GM21390 (cell line): ENCODE data around the gene UBE2R2.
"Not testable (repeated sequence)": the region's sequence is repeated elsewhere in the genome, so short reads cannot be mapped to it uniquely, and the experiment has no call there.

Experiments used
- ATAC-seq: cut with Tn5 transposase; IDR thresholded peaks from one replicate; pipeline ENCODE4 v1.9.1; 2021; ENCODE audit not compliant: unreplicated experiment

Gene UBE2R2

DNA sequence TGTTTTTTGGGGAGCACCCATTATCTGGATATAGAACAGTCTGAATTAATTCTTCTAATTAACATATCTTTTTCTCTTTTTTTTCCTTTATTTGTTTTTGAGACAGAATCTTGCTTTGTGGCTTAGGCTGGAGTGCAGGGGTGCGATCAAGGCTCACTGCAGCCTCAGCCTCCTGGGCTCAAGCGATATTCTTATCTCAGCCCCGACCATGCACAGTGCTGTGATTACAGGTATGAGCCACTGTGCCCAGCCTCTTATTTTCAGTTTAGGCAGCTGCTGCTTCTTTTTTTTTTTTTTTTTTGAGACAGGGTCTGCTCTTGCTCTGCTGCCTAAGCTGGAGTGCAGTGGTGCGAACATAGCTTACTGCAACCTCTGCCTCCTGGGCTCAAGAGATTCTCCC, 20.2 kb downstream of the UBE2R2 start:
- ATAC-seq: no peak

DNA sequence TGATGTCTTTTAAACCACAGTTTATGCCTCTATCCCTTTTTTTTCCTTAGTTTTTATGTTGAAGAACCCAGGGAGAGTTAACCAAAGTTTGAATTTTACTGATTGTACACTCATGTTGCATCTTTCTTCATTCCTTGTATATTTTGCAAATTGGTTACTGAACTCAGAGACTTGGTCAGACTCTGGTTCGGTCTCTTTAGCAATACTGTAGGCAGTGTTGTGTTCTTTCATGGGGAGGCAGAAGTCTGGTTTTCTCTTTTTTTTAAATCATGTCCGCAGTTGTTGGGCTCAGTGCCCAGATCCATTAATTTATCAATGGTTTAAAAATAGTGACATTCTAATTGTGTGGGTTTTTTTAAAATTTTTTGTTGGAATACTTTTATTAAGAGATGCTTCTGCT, 23.4 kb downstream of the UBE2R2 start:
- ATAC-seq: no peak

DNA sequence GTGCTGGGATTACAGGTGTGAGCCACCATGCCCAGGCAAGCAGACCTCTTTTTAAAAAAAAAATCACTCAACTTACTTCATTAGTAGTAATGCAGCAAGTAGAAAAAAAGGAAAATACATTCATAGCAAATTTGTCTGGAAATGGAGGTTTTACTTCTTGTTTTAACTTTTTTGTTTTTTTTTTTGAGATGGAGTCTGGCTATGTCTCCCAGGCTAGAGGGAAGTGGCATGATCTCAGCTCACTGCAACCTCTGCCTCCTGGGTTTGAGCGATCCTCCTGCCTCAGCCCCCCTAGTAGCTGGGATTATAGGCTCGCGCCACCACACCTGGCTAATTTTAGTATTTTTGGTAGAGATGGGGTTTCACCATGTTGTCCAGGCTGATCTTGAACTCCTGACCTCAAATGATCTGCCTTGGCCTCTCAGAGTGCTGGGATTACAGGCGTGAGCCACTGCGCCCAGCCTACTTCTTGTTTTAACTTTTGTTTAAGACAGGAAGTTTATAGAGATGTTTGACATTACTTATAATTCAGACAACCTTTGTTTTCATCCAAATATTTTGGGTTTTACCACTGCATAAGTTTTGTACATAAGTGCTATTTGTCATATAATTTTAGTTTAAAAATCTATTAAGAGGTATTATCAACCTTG, 26.5 kb downstream of the UBE2R2 start:
- no peak for ATAC-seq

DNA sequence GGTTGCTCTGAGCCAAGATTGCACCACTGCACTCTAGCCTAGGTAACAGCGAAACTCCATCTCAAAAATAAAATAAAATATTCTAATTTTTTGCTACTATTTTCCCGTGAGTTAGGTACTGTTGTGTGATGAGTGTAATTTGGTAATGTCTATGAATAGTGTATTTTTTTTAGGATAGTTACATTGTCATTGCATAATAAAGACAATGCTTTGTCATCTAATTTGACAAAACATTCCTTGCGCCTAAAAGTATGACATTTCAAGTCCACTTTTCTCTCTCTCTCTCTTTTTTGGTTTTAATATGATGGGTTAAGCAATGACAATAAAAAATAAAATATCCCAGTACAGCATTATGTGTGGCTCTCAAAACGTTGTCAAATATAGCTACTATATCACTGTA, 29.3 kb downstream of the UBE2R2 start:
- no peak for ATAC-seq

DNA sequence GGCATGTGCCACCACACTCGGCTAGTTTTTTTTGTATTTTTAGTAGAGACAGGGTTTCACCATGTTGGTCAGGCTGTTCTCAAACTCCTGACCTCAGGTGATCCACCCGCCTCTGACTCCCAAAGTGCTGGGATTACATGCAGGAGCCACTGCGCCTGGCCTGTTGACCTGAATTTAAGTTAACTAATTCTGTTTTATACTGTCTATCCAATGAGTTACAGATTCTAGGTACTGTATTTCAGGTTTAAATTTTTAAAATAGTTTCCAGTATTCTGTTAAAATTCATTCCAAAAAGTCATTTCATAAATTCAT, 30.9 kb downstream of the UBE2R2 start:
- not testable (repeated sequence) for ATAC-seq

DNA sequence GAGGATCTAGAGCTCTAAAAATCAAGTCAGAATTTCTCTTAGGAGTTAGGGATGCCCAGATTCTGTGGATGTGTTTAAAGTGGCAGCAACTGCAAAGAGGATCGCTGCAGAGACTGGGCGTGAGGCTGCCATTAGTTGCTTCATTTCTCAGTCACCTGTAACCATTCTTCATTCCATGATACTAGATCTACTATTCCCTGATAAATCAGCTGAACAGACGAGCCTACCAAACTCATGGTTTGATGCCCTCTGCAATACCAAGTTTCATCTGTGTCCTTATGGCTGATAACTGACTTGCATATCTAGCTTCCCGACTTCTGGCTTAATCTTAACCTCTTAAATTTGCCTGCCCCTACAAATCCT, 33.3 kb downstream of the UBE2R2 start:
- no peak for ATAC-seq

DNA sequence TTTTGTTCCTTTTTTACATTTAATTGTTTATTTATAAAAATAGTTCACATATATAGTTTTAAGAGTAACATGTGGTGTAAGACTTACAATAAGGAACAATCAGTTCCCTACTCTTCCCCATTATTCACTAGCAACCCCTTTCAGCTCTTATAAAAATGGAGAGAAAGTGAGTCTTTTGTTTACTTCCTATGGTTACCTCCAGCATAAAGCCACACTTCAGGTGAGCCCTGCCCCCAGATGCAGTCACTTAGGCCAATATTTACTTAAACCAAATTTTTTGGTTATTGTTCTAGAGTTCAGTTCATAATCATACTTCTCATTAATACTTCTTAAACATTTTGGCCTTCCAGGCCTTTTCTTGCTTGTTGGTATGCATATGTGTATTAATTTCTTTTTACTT, 33.7 kb downstream of the UBE2R2 start:
- ATAC-seq: no peak

DNA sequence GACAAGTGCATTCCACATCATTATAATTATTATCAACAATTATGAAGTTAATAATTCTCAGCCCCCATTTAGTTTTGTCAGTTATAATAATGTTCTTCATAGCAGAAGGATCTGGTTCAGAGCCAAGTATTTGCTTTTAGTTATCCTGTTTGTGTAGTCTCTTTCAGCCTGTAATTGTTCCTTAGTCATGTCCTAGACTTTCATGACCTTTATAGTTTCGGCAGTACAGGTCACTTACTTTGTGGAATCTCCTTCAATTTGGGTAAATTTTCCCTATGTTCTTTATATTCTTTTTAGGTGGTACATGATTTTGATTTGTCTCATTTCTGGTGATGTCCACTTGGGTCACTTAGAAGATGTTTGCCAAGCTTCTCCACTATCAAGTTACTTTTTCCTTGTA, 34.3 kb downstream of the UBE2R2 start:
- no peak for ATAC-seq

DNA sequence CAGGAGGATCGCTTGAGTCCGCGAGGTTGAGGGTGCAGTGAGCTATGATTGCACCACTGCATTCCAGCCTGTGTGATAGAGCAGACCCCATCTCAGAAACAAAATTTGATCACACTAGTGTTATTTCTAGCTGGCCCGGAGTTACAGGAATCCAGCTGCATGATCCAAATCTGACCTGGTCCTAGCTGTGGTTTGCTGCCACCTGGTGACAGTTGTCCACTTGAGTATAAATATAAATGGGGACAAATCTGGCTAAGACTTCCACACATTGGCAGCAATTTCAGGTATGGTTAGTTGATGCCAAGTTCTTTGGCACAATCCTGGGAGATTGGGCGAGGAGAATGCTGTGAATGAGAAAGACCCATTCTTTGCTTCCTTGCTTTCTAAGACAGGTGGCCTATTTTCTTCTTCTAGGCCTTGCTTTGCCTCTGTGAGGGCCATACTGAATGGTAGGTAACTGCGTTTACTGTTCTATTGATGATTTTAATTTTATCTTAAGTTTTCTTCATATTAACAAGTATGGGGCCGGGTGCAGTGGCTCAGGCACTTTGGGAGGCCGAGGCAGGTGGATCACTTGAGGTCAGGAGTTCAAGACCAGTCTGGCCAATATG, 35.4 kb downstream of the UBE2R2 start:
- ATAC-seq: no peak

DNA sequence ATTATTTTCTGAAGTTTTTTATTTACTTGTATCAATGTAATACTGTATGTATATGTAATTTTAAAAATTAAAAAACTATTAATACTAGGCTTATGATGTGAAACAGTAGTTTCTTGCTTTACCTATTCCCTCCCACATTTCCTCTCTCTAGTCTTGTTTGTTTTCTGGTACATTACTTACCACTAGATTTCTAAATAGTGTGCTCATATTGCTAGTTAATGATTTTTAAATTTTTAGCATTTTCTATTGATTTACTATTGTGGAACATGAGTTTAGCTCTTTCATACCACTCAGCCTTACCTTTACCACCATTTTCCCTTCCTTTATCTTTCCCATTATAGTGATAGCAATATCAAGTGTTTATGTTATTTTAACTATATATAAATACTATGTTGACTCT, 39.3 kb downstream of the UBE2R2 start:
- ATAC-seq: no peak

DNA sequence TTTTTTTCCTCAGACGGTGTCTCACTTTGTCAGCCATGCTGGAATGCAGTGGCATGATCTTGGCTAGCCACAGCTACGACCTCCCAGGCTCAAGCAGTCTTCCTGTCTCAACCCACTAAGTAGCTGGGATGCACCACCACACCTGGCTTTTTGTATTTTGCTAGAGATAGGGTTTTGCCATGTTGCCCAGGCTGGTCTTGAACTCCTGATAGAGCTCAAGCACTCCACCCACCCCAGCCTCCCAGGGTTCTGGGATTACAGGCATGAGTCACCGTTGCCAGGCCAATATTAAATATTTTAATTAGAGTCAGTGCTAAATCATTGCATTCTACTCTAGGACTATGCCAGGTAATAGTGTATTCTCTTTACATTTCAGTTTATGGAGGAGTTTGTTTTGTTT, 41.5 kb downstream of the UBE2R2 start:
- ATAC-seq: no peak

DNA sequence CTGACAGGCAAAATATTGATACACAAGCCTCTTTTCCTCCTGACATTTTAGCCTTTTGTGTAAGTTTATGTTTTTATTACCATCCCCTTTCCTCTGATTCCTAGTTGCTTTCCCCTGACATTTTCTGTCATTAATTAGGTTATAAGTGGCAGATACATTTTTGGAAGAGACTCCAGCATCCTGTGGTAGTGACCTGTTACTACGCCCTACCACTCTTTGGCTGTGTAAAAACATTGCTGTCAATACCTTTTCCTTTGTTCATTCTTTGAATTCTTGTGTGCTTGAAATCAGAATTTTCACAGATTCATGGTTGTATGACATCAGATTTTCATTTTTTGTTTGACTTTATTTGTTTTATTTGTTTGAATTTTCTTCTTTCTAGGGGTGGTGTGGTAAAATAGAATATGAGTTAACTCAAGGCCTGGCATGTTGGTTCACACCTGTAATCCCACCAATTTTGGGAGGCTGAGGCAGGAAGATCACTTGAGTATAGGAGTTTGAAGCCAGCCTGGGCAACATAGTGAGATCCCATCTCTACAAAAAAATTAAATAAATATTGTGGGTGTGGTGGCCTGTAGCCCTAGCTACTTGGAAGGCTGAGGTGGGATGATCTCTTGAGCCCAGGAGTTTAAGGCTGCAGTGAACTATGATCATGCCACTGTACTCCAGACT, 43.4 kb downstream of the UBE2R2 start:
- no peak for ATAC-seq

DNA sequence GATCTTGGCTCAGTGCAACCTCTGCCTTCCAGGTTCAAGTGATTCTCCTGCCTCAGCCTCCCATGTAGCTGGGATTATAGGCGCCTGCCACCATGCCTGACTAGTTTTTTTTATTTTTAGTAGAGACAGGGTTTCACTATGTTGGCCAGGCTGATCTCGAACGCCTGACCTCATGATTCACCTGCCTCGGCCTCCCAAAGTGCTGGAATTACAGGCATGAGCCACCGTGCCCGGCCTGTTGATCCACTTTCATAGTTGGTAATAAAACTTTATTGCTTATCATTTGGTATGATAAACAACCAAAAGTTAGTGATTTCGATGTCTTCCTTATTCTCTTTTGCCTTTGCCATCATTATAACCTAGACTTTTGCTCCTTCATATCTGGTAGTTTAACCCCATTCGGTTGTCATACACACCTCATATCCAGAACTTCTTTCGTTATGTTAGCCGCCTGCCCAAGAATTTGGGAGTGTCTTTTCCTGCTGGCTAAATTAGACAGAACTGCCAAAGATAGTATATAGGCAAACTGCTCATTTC, 45.0 kb downstream of the UBE2R2 start:
- ATAC-seq: no peak

DNA sequence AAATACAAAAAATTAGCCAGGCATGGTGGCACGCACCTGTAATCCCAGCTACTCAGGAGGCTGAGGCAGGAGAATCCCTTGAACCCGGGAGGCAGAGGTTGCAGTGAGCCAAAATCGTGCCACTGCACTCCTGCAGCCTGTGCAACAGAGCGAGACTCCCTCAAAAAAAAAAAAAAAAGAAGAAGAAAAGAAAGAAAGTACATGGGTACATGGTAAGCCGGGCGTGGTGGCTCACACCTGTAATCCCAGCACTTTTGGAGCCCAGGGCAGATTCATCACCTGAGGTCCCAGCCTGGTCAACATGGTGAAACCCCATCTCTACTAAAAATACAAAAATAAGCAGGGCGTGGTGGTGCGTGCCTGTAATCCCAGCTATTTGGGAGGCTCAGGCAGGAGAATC, 46.1 kb downstream of the UBE2R2 start:
- not testable (repeated sequence) for ATAC-seq

DNA sequence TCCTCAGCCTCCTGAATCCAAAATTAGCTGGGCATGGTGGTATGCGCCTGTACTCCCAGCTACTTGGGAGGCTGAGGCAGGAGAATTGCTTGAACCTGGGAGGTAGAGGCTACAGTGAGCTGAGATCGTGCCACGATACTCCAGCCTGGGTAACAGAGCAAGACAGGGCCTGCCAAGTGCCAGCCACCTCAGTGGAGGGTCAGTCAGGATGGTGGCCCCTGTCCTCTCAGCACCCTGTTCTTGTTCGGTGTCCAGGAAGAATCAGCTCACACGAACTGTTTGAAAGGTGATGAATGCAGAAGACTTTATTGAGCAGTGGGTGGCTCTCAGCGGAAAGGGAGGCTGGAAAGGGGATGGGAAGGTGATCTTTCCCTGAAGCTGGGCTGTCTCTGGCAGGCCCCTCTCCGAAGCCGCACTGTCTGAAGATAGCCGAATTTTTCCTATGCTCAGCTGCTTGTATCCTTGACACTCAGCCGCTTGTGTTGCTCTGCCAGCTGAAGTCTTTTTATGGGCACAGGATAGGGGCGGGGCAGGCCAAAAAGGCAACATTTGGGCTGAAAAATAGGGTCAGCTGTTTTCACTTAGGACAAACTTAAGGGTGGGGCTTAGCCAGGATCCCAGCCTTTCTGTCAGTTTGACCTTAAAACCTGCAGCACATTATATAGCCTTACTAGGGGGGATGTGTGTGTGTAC, 50.9 kb downstream of the UBE2R2 start:
- no peak for ATAC-seq

DNA sequence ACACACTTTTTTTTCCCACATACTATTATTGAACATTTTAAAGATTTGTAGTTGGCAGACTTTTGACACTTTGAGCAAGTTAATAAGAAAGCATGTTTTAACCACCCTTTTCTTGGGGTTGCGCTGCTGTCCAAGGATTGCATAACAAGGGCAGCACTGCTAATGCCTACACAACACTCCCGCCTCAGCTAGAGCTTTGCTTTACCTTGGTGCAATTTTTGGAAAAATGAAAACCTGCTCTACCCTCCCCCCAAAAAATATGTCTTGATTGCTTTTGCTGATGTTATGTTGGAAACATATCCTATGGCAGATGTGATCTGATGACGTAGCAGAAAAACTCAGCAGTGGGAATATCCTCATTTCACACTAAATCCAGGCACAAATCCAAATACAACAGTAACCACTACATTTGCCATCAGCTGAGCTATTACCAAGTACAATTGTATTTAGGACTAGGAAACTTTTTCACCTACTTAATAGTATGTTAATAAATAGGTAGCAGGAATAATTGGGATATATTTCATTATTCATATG, 51.5 kb downstream of the UBE2R2 start:
- no peak for ATAC-seq

DNA sequence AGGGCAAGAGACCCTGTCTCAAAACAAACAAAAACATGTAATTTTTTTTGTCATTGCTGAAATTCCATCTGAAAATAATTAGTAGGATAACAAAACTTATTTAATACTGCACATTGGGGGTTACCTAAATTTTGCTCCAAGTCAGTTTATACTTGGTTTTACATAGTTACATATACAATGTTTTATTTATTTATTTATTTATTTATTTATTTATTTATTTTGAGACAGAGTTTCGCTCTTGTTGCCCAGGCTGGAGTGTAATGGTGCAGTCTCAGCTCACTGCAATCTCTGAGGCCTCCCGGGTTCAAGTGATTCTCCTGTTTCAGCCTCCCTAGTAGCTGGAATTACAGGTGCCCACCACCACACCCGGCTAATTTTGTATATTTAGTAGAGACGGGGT, 52.3 kb downstream of the UBE2R2 start:
- ATAC-seq: not testable (repeated sequence)

DNA sequence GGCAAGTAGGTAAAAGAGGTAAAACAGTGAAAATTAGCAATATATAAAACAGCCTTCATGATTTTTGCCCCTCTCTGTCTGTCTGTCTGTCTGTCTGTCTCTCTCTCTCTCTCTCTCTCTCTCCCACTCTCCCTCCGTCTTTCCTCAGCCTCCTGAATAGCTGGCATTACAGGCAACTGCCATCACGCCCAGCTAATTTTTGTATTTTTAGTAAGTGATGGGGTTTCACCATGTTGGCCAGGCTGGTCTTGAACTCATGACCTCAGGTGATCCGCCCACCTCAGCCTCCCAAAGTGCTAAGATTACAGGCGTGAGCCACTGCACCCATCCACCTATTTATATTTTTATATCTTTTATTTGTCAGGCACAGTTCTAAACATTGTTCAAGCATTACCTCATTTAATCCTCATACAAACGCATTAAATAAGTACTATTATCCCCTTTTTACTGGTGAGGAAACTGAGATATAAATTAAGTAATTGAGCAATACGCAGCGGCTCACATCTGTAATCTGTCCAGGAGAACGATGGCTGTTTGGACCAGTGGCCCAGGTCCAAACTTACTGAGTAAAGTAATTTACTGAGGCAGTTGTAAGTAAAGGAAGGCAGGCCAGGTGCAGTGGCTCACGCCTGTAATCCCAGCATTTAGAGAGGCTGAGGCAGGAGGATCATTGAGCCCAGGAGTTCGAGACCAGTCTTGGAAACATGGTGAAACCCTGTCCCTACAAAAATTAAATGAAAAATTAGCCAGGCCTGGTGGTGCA, 60.9 kb downstream of the UBE2R2 start:
- no peak for ATAC-seq

DNA sequence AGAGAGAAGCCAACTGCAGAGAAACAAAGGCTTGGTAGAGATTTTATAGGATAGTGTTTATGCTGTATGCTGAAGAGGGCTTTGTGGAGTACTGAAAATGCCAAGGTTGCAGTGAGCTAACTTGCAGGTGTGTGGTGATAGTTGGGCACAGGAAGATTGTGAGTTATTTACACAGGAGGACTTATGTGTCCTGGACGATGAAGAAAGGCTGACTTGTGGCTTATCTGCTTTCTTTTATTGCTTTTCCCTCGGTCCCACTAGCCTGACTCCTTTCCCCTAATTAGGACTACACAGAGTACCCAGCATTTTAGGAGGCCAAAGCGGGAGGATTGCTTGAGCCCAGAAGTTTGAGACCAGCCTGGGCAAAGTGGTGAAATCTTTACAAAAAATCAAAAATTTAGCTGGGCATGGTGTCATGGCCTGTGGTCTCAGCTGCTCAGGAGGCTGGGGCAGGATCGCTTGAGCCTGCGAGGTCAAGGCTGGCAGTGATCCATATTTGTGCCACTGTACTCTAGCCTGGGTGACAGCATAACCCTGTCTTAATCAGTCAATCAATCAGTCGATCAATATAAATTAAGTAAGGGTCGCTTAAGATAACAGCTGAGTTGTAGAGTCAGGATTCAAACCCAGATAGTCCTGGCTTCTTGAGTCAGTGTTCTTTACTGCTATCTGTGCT, 61.9 kb downstream of the UBE2R2 start:
- no peak for ATAC-seq
